GM19099 (cell line): ENCODE results near the gene BDH1.

ENCODE experiments used
- POLR2A ChIP-seq: IDR thresholded peaks from 3 replicates; pipeline ENCODE4 v1.6.1; 2011; ENCODE audit warnings: low read depth; ENCODE audit not compliant: insufficient read length; ENCODE audit errors: extremely low read depth

Gene BDH1

GRCh38 chr3:197503652-197504051 is 52.1 kb downstream of the BDH1 start:
- no peak for TF ChIP-seq POLR2A

- TF ChIP-seq POLR2A, result no peak
Measured at GRCh38 chr3:197501879-197502620, 53.7 kb downstream of the BDH1 start.

- TF ChIP-seq POLR2A, result no peak
Measured at GRCh38 chr3:197501496-197501878, 54.3 kb downstream of the BDH1 start.

DNA sequence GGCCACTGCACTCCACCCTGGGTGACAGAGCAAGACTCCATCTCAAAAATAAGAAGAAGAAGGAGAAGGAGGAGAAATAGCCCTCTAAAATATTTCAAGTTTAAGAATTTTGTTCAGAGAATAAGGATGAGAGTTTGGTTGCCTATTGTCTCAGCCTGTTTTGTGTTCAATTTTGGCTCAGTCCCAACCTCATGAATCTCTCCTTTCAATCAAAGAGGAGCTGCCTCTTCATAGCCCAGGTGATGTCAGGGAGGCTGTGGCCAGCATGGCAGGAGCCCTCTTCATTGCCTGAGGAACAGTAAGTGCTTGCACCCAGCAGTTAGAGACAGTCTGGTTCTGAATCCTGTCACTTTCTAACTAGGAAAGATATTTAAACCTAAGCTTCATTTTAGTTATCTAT is 55.0 kb downstream of the BDH1 start:
- TF ChIP-seq POLR2A, result no peak

GRCh38 chr3:197499427-197499826 is 56.3 kb downstream of the BDH1 start:
- no peak for TF ChIP-seq POLR2A

DNA sequence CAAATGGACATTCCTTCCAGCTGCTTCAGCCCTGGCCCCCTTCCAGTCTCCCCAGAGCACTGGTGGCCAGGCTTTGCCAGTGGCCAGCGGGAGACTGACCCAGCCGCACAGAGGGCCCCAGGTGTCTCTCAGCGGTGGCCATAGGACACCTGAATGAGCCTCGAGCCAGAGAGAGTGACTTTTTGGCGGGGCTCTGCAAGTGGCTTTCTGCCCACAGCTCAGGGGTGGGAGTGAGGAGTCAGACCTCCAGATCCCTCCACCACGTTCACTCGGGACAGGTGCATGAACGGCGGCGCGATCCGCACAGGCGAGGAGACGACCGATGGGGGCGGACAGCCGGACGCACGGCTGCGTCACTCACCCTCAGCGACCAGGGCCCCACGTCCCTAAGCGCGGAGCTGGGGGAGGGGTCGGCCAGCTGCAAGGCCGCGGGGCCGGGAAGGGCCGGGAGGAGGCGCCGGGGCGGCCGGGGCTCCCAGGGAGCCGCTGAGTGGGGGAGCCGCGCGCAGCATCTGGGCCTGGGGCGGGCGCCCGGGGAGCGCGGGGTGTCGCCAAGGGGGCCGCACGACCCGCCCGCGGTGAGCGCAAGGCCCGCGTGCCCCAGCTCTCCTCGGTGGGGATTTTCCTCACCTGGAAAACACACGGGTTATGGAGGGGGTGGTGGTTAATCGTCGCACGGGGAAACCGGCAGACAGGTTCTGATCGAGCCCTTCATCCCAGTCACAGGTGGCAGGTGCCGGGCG is 57.1 kb downstream of the BDH1 start:
- no peak for TF ChIP-seq POLR2A

DNA sequence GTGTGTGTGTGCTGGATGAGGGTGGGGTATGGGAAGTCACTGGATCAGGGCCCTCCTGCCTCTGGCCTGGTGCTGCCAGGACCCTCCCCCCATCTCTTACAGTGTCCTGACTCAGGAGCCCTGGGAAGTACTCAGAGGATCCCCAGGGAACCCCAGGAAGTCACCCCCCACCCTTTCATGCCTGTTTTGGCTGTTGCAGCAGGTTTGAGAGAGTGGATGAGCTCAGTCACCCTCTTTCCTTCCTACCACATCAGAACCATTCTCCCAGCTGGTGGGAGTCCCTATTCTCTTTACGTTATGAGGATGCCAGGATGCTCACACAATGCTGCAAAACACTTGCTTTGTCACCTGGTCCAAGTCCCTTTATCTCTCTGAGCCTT is 59.0 kb downstream of the BDH1 start:
- TF ChIP-seq POLR2A, result no peak

DNA sequence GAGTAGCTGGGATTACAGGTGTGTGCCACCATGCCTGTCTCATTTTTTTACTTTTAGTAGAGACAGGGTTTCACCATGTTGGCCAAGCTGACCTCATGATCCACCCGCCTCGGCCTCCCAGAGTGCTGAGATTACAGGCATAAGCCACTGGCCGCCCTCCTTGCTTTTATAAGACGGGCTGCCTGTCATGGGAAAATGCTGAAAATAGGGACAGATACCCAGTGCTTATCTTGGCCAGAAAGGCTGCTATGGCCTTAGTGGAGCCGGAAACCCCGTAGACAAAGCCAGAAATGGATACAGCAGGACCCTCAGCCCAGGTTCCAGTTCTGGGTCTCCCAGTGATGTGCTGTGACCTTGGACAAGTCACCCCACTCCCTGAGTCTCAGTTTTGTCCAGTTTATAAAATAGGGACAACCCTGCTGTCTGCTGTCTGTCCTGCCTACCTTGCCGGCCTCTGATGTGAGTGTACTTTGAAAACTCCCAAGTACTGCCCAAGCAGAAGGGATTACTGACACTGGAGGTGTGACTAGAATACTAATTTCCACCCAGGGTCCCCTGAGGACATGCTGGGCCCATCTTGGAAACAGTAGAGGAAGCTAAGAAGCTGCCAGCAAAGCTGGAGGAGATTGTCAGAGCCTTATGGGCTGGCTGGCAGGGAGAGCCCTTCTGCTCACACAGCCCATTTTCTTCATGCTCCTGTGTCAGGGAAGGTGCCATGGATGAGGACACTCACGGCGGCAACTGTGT is 59.6 kb downstream of the BDH1 start:
- no peak for TF ChIP-seq POLR2A

DNA sequence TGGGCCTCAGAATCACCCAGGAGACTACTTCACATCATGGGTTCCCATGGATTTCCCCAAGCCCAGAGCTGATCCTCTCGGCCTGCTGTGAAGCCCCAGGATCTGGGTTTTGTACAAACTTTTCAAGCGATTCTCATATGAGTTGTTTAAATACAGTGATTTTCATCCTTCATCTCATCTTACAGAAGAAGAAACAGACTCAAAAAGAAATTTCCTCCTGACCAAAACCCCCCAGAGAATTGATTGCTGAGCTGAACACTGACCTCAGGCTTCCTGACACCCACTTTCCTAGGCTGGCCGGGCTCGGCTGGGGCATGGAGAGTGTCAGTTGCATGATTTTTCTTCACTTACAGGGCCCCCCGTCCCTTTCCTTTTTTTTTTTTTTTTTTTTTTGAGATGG is 60.3 kb downstream of the BDH1 start:
- no peak for TF ChIP-seq POLR2A

DNA sequence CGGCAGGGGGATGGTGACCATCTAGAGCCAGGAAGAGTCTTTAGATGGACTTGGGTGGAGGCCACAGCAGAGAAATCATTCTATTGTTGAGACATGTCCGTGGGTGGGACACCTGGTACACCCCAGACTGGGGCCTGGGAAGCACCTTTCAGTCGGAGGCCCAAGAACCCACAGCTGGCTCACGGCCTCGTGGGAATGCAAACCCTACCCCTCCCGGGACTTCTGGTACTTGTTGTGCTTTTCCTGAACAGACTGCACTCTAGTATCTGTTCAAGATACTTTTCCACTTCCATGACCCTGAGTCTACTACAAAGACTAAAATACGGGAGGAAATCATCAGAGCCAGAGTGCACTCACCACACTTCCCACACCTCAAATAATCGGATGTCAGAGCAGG is 60.7 kb downstream of the BDH1 start:
- TF ChIP-seq POLR2A, result no peak

DNA sequence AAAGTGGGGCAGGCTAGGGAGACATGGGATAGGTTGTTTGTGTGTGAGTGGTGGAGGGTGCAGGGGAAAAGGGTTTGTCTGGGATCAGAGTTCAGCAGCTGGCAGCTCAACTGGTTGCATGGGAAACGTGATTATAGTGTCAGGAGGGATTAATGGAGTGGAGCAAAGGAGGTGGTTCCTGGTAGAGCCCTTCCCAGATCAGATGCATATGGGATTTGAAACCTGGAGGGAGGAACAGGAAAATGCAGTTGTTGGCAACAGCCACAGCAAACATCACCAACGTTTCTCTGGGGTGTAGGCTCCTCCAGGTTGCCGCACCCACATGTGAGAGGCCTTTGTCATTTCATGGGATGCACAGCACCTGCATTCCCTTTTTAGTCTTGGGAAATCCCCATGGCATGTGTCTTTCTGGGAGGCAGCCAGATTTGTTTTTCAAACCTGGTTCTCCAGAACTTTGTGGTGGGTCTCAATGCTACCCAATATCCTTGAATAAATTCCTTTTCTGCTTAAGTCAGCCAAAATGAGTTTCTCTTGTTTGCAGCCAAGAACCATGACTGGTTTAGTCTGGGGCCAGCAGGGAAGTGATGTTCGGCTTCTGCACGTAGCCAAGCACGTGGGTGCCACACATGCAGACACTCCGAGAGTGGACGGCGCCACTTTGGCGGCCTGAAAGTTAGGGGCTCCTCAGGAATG is 61.3 kb downstream of the BDH1 start:
- TF ChIP-seq POLR2A, result no peak

GRCh38 chr3:197493049-197493448 is 62.7 kb downstream of the BDH1 start:
- no peak for TF ChIP-seq POLR2A

DNA sequence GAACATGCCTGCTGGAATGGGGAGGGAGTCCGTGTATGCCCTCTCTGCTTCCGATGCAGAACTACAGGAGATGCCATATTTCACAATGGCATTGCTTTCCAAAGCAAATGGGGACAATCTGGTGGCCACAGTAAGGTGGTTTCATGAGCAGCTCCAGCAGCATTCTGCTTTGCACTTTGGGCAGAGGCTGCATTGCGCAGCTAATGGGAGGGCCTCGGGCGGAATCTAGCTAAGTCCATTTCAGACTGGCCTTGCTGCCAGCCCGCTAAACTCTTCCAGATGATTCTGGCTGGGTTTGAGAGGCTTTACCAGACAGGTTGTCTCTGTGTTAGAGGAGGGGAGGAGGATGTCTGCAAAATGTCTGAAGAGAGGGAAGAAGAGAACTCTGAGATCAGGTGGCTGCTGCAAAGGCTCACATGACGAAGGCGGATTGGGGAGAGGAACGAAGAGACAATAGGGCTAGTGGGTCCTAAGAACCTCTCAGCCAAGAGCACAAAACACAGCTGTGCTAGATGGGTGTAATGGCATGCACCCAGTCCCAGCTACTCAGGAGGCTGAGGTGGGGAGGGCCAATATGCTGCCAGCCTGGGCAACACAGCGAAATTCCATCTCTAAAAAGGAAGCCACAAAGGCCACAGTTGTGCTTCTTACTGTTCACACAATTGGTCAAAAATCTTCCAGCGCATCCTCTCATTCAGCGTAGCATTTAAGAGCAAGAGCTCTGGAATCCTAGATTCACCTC is 63.7 kb downstream of the BDH1 start:
- no peak for TF ChIP-seq POLR2A

- no peak for TF ChIP-seq POLR2A
Measured at GRCh38 chr3:197491478-197491877, 64.3 kb downstream of the BDH1 start.
